ENCODE measurements around the gene DIP2B.
"Not testable (repeated sequence)": the region's sequence is repeated elsewhere in the genome, so short reads cannot be mapped to it uniquely, and the experiment has no call there.

DIP2B gene, protein sequence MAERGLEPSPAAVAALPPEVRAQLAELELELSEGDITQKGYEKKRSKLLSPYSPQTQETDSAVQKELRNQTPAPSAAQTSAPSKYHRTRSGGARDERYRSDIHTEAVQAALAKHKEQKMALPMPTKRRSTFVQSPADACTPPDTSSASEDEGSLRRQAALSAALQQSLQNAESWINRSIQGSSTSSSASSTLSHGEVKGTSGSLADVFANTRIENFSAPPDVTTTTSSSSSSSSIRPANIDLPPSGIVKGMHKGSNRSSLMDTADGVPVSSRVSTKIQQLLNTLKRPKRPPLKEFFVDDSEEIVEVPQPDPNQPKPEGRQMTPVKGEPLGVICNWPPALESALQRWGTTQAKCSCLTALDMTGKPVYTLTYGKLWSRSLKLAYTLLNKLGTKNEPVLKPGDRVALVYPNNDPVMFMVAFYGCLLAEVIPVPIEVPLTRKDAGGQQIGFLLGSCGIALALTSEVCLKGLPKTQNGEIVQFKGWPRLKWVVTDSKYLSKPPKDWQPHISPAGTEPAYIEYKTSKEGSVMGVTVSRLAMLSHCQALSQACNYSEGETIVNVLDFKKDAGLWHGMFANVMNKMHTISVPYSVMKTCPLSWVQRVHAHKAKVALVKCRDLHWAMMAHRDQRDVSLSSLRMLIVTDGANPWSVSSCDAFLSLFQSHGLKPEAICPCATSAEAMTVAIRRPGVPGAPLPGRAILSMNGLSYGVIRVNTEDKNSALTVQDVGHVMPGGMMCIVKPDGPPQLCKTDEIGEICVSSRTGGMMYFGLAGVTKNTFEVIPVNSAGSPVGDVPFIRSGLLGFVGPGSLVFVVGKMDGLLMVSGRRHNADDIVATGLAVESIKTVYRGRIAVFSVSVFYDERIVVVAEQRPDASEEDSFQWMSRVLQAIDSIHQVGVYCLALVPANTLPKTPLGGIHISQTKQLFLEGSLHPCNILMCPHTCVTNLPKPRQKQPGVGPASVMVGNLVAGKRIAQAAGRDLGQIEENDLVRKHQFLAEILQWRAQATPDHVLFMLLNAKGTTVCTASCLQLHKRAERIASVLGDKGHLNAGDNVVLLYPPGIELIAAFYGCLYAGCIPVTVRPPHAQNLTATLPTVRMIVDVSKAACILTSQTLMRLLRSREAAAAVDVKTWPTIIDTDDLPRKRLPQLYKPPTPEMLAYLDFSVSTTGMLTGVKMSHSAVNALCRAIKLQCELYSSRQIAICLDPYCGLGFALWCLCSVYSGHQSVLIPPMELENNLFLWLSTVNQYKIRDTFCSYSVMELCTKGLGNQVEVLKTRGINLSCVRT (N-terminal part only)

DNA sequence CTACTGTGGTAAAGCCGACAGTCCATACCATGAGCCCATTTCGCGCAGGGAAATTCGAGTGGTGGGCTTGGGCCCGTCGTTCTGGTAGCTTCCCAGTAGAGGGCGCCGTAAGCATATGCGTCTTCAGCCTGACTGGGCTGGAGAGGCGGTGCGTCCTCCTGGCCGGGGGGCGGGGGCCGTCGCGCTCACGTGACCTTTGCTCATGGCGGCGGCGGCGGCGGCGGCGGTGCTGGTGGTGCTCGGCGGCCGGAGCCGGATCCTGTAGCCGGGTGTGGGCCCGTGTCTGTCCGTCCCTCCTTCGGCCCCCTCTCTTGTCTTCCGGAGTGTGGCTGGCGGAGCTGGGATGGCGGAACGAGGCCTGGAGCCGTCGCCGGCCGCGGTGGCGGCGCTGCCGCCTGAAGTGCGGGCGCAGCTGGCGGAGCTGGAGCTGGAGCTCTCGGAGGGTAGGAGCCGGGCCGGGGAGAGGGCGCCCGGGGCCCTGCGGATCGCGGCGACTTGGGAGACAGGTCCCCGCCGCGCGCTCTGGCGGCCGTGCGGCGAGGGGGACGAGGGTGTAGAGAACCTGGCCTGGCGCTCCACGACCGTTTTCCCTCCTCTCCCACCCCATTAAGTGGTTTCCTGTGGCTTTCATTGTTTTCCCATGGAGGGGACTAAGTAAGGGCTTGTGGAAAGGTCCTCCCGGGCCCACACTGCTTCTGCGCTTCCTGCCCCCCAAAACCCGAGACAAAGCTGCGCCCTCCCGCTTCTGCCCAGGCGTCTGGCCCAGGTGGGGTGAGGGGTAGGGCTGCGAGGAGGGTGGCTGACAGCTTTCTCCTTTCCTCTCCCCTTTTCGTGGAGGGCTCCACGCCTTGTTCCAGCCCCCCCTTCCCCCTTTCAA, at the start of gene DIP2B:
DIP2B (plus strand) TSS at position 188 of the 877 bp plus-strand sequence; CDS start at position 344, 156 bp downstream.
- peak; percentile 86 to 92 for DNase-seq (ENCODE audit: low read depth in 2 of 2)

DNA sequence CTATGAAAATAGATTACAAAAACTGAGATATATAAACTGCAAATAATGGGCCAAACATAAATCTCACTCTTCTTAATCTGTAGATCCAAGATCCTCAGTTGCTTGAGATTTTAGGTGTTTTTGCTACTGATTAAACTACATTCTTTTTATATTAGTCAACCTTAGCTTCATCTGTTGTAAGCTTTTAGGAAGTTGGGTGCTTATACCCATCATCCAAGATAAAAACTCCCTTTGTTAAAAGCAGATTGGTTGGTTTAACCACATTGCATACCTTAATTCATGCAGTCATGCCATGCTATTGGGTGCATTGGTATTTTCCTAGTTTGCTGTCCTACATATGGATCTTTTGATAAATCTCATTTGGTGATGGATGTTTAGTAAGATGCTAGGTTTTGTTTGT, 46.2 kb upstream of the DIP2B start:
- DNase-seq (ENCODE audit: low read depth in 2 of 2): no peak

DNA sequence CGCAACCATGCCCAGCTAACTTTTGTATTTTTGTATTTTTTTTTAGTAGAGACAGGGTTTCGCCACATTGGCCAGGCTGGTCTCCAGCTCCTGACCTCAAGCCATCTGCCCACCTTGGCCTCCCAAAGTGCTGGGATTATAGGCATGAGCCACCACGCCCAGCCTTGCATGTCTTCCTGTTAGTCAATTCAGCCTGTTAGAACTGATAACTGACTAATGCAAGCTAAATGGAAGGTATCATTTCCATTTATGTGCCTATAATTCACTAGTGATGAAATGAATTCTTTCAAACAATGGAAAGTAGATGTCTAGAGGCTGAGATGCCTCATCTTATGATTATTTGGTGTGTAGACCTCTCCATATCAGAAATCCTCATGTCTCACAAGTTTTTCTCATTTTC, 37.3 kb upstream of the DIP2B start:
- DNase-seq (ENCODE audit: low read depth in 2 of 2): no peak

DNA sequence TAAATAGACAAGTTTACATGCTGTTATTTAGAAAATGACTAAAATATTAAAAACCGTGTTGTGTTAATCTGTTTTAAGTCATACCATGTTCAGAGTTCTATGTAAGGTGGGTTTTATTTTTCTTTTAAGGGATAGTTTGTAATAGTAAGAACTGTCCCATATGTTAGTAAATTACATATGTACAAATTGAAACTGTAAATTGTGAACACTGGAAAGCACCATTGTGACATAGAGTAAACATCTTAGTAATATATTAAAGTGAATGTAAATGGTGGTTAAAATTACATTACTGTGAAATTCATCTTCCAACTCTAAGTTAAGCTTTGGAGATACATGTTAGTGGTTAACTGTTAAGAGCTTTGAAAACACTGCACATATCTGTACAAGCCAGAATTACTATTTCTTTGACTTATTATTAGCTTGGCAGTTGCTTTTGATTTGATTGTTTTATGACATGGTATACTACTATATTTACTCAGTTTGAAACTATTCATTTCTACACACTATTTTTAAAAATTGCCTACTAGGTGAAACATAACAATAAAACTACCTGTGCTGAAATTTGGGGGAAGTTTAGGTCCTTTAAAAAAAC, 27.4 kb upstream of the DIP2B start:
- no peak for DNase-seq (ENCODE audit: low read depth in 2 of 2)

DNA sequence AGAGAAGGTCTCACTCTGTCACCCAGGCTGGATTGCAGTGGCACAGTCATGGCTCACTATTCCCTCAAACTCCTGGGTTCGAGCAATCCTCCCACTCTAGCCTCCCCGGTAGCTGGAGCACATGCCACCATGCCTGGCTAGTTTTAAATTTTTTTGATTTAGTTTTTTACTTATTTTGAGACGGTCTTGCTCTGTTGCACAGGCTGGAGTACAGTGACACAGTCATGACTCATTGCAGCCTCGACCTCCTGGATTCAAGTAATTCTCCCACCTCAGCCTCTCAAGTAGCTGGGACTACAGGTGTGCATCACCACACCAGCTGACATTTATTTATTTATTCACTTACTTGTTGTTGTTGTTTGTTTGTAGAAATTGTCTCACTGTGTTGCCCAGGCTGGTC, 22.2 kb upstream of the DIP2B start:
- DNase-seq (ENCODE audit: low read depth in 2 of 2): no peak

DNA sequence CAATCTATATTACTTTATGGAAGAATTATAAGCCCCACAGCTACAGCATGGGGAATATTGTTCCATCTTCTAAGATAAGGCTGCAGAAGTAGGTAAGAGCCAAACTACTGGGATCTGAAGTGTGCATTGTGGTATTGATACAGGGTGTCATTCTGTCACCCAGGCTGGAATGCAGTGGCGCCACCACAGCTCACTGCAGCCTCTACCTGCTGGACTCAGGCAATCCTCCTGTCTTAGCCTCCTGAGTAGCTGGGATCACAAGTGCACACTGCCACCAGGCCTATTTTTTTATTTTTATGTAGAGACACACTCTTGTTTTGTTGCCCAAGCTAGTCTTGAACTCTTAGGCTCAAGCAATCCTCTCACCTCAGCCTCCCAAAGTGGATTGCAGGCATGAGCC, 21.3 kb upstream of the DIP2B start:
- no peak for DNase-seq (ENCODE audit: low read depth in 2 of 2)

DNA sequence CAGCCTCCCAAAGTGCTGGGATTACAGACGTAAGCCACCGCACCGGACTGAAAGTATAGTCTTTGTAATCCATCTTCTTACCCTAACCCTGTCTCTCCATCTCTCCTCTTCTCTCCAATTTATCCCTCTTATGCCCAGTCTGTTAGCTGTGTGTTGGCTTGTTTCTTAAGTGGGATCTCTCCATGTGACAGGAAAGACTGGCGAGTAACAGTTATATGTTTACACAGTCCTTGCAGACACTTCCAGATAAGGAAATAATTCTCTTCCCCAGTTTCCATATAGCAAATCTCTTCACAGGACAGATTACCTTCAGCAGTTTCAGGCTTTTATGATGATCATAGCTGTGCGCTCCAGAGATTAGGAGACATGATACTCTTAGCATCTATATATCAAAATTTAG, 16.0 kb upstream of the DIP2B start:
- no peak for DNase-seq (ENCODE audit: low read depth in 2 of 2)

DNA sequence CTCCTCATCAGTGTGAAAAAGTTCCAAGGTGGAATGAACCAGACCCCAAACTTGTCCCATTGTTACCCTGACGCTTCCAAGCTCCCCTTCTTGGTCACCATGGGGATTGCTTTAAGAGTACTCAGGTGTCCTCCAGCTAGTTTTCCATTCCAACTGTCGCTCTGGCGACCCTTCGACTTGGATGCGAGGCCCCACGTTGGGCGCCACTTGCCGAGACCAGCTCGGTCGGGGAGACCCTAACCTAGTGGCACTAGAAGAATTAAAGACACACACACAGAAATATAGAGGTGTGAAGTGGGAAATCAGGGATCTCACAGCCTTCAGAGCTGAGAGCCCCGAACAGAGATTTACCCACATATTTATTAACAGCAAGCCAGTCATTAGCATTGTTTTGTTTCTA, 6.7 kb upstream of the DIP2B start:
- not testable (repeated sequence) for DNase-seq (ENCODE audit: low read depth in 2 of 2)

DNA sequence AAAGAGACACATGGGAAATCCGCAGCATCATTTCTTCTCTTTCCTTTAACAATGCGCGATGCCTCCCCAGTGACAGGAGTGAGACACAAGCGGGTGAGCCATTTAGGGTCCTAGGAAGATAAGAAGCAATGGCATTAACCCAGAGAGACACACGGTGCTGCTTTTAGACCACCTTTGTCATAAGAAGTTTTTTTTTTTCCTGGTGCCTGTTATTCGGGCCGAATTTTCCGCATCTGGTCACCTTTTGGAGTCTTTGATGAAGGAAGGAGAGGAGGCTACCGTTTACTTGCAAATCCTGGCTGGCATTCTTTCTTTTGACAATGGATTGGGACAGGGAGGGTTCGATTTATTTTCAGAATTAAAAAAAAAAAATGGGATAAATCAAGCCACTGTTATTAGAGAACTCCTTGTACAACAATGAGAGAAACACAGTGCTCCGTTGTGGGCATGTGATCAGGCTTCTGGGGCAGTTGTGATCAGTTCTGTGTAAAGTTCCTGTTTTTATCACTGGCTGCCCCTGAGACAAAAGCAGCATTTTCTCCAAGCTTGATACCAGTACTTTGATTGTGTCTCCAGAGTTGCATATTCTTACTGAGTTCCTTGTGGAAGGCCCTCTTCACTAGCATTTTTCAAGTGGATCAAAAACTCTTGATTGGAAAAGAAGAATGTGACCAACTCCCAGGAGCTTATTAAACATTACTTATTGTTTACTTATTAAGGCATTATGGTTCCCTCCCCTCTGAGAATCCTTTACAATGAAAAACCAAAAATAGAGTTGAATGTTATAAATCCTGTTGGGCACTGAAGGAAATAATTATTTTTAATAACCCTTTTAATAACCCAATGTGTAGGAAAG, 1.1 kb downstream of the DIP2B start:
- DNase-seq (ENCODE audit: low read depth in 2 of 2): no peak

DNA sequence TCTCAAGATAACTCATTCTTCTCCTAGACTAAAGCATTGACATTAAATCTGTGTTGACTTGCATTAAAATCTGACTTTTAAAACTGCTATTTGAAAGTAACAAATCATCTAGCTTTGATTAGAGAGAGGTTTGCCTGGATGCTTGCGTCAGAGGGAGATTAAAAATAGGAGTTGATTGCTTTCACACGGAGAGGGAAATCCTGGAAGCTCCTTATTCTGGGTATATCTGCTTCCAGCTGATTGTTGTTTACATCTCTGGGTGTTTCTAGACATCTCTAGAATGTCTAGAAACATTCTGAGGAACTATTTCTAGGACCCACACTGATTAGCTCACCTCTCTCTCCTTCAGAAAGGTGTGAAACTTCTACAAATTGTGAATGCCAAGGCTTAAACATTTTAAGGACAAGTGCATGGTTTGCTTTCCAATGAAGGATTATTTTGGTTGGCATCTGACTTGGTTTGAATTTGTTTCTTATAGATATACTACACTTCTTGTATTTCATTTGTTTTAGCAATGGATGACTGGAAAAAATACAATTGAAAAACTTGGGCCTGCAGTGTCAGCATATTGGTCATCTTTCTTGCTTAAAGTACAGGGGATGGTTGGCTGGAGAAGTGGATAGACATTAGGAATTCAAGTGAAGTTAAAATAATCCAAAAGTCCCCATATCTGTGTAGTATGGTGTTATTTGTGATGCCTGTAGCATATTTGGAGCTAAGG, 2.1 kb downstream of the DIP2B start:
- DNase-seq (ENCODE audit: low read depth in 2 of 2): no peak

DNA sequence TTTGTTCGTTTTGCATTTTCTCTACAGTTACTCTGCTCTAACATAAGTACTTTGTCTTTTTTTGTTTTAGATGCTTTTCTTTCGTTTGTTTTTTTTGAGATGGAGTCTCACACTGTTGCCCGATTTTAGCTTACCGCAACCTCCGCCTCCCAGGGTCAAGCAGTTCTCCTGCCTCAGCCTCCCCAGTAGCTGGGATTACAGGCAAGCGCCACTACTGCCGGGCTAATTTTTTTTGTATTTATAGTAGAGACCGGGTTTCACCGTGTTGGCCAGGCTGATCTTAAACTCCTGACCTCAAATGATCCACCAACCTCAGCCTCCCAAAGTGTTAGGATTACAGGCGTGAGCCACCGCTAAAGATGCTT, 2.7 kb downstream of the DIP2B start:
- DNase-seq (ENCODE audit: low read depth in 2 of 2): no peak

DNA sequence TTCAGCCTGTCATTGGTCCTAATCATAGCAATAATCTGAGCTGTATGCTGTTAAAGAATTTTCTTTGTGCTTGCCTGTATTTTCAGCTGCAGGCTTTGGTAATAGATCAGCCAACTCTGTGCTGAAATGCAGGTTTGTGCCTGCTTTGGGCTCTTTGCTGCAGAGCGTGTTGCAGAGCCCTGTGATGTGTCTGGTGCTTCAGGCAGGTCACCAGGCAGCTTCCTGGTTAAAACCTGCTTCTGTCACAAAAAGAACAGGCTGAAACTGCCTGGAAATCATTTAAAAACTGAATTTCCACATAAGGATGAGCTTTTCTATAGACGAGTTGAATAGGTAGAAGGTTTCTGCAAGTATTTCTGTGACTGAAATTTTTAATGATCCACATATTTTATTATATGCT, 3.1 kb downstream of the DIP2B start:
- no peak for DNase-seq (ENCODE audit: low read depth in 2 of 2)

DNA sequence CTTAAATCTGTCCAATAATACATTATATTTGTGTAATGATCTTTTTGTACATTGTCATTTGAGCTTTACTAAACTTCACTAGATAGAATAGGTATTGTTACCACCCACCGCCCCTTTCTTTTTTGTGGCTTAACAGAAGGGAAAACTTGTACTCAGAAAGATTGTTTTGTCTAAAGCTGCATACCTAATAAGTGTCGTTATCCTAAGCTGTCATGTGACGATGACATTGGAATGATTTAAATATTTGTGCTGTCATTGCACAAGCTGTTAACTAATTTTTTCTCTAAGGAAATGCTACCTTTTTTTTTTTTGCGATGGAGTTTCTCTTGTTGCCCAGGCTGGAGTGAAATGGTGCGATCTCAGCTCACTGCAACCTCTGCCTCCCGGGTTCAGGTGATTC, 3.6 kb downstream of the DIP2B start:
- no peak for DNase-seq (ENCODE audit: low read depth in 2 of 2)

DNA sequence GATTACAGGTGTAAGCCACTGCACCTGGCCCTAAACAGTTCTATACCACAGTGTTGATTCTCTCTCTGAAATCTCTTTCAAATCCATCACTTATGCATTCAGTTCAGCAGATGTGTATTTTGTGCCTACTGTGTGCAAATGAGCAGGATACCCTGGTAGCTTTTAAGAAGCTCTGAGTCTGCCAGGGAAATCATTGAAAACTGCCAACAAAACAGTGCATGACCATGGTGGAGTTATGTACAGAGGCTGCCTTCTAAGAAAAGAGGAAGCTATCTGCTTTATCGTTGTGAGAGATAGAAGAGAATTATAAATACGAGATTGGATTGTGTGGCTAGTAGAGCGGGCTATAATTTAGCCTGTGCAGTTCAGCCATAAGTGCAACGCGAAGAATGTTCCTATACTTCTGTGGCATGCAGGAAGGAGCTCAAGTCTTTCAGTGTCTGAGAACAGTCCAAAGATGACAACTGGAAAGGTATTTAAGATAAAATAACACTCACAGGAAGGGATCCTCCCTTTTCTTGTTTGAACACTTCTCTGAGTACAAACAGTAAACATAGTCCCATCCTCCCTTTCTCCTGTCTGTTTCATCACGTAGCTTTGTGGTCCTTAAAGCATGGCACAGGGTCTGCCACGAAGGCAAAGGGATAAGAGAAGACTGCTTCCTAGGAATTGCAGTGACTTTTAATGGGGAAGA, 4.3 kb downstream of the DIP2B start:
- DNase-seq (ENCODE audit: low read depth in 2 of 2): no peak

DNA sequence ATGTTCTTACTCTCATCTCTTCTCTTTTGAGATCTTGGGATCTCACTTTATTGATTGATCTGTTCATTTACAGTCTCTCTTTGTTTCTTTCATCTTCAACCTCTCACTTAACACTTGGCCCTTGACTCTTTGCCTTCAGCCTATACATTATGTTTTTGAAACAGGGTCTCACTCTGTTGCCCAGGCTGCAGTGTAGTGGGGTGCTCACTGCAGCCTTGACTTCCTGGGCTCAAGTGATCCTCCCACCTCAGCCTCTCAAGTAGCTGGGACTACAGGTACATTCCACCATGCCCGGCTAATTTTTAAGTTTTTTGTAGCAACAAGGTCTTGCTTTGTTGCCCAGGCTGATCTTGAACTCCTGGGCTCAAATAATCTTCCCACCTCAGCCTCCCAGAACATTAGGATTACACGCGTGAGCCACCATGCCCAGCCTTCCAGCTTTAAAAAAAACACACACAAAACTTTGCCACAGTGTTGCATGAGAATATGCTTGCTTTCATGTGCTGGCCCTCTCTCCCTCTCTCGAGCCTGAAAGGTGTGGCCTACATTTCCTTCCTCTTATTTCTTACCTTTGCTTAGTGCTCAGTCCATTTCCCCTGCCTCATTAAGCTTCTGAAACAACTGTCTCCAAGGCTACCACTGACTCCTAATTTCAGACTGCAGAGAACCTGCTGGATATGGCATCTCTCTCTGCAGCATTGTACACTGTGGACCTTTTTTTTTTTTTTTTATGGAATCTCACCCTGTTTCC, 9.9 kb downstream of the DIP2B start:
- DNase-seq (ENCODE audit: low read depth in 2 of 2): no peak

DNA sequence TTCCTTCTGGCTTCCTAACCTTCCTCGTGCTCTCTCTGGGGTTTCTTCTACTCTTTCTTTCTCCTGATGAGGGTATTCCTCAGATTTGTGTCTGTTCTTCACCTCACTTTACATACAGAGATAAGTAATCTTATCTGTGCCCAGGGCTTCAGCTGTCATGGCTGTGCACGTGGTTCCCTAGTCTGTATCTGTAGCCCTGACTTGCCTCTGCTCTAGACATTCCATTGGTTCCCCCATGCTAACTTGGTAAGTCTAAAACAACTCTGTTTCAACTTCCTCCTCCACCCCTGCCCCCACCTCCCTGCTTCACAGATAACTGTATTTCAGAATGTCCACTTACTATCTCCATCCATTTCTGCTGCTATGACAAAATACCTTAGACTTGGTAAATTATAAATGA, 10.8 kb downstream of the DIP2B start:
- no peak for DNase-seq (ENCODE audit: low read depth in 2 of 2)

DNA sequence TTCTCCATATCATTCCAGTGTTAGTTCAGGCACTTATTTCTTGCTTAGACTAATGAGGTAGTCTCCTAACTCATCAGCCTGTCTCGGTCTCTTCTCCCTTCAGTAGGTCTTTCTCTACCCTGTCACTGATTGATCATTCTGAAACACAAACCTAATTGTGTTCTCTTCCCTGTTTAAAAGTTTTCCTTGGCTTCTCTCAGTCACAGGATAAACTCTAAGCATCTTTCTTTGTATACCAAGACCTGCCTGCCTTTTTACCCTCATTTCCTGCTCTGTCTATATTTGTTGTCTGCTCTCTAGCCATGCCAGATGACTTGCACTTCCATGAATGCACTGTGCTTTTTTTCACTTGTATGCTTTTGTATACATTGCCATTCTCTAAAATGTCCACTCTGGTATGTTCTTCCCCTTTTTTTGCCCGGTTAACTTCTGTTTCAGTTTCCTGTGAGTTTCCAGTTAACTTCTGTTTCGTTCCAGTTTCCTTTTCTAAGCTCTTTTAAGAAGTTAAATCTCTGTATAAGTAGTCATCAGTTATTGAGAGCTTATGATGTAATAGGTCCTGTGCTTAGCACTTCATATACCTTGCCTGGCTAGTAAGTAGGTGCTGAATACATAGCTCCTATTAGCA, 12.8 kb downstream of the DIP2B start:
- DNase-seq (ENCODE audit: low read depth in 2 of 2): no peak

Measured in stimulated activated CD8-positive, alpha-beta memory T cell treated with anti-CD3 and anti-CD28 coated beads, Interleukin-15, amount 100 ng/mL, for 4 hours (primary cell).